KBM-7 (cell line): ENCODE data around the gene TMEM200A.

ENCODE experiments used
- DNase-seq: peaks from one replicate; pipeline ENCODE4 v3.0.0-alpha.2; 2015
- in situ Hi-C: fragments of 300-500 bp; cut with MboI; formaldehyde crosslinking; loops from 2 replicates; pipeline ENCODE4 v1.14.3; 2020; ENCODE audit warnings: low sequenced_read_pairs, low pct_unique_long_range_greater_than_20kb, mixed read lengths

Gene TMEM200A

GRCh38 chr6:130373992-130374391 is 8.2 kb downstream of the TMEM200A start:
- DNase-seq = no peak
- in situ Hi-C loops = no loop called here

GRCh38 chr6:130376936-130377335 is 11.1 kb downstream of the TMEM200A start:
- in situ Hi-C loops = no loop called here

GRCh38 chr6:130377371-130377770 is 11.6 kb downstream of the TMEM200A start:
- in situ Hi-C loops = no loop called here
- DNase-seq = no peak

More at GRCh38 chr6:130376936-130377335, 11.1 kb downstream of the TMEM200A start:
- DNase-seq = no peak

- DNase-seq = no peak
- in situ Hi-C loops = no loop called here
These were observed 12.1 kb downstream of the TMEM200A start for GRCh38 chr6:130377915-130378314.

- in situ Hi-C loops = no loop called here
- no peak for DNase-seq
These were observed 13.4 kb downstream of the TMEM200A start for GRCh38 chr6:130379223-130379622.

GRCh38 chr6:130381012-130381411 is 15.2 kb downstream of the TMEM200A start:
- DNase-seq = no peak
- in situ Hi-C loops = no loop called here

- DNase-seq = peak; percentile 41
- in situ Hi-C loops = no loop called here
These were observed 15.9 kb downstream of the TMEM200A start for GRCh38 chr6:130381459-130382380.

- DNase-seq = no peak
- in situ Hi-C loops = no loop called here
These were observed 17.2 kb downstream of the TMEM200A start for GRCh38 chr6:130382872-130383490.

GRCh38 chr6:130385064-130385695 is 19.4 kb downstream of the TMEM200A start:
- in situ Hi-C loops = no loop called here
- DNase-seq = no peak

- DNase-seq = no peak
- in situ Hi-C loops = no loop called here
These were observed 23.3 kb downstream of the TMEM200A start for GRCh38 chr6:130389142-130389541.

- in situ Hi-C loops = no loop called here
- no peak for DNase-seq
These were observed 25.1 kb downstream of the TMEM200A start for GRCh38 chr6:130390890-130391289.

- no peak for DNase-seq
- in situ Hi-C loops = no loop called here
These were observed 27.5 kb downstream of the TMEM200A start for GRCh38 chr6:130393306-130393705.

- no peak for DNase-seq
- in situ Hi-C loops = no loop called here
These were observed 28.4 kb downstream of the TMEM200A start for GRCh38 chr6:130394246-130394645.

- in situ Hi-C loops = no loop called here
- no peak for DNase-seq
These were observed 29.3 kb downstream of the TMEM200A start for GRCh38 chr6:130395164-130395563.

- in situ Hi-C loops = no loop called here
These were observed 30.9 kb downstream of the TMEM200A start for GRCh38 chr6:130396722-130397121.

GRCh38 chr6:130405549-130405948 is 39.7 kb downstream of the TMEM200A start:
- no peak for DNase-seq
- in situ Hi-C loops = no loop called here

More at GRCh38 chr6:130396722-130397121, 30.9 kb downstream of the TMEM200A start:
- no peak for DNase-seq

- DNase-seq = no peak
- in situ Hi-C loops = no loop called here
These were observed 41.2 kb downstream of the TMEM200A start for GRCh38 chr6:130407032-130407431.

- in situ Hi-C loops = no loop called here
- no peak for DNase-seq
These were observed 43.7 kb downstream of the TMEM200A start for GRCh38 chr6:130409418-130410100.

- in situ Hi-C loops = no loop called here
- no peak for DNase-seq
These were observed 45.7 kb downstream of the TMEM200A start for GRCh38 chr6:130411481-130411880.
